Ishikawa (cell line): ENCODE results near the gene TMEM270.

Experiments
- CEBPB ChIP-seq: IDR thresholded peaks from 2 replicates; pipeline ENCODE4 v1.6.1; 2012
- CREB1 ChIP-seq: IDR thresholded peaks from 2 replicates; pipeline ENCODE4 v1.6.1; 2012; ENCODE audit warnings: low read depth
- EGR1 ChIP-seq: IDR thresholded peaks from 2 replicates; pipeline ENCODE4 v1.6.1; 2012
- EP300 ChIP-seq: IDR thresholded peaks from 2 replicates; pipeline ENCODE4 v1.6.1; 2012; ENCODE audit warnings: borderline replicate concordance
- FOXM1 ChIP-seq: IDR thresholded peaks from 2 replicates; pipeline ENCODE4 v1.6.1; 2012; ENCODE audit warnings: low read depth, borderline replicate concordance
- NFIC ChIP-seq: IDR thresholded peaks from 2 replicates; pipeline ENCODE4 v1.6.1; 2012
- RAD21 ChIP-seq: IDR thresholded peaks from 2 replicates; pipeline ENCODE4 v1.6.1; 2012; ENCODE audit warnings: low read depth
- REST ChIP-seq: IDR thresholded peaks from 2 replicates; pipeline ENCODE4 v1.6.1; 2012; ENCODE audit warnings: low read depth, mild to moderate bottlenecking
- TAF1 ChIP-seq: IDR thresholded peaks from 2 replicates; pipeline ENCODE4 v1.6.1; 2012; ENCODE audit warnings: low read depth, mild to moderate bottlenecking
- TCF12 ChIP-seq: IDR thresholded peaks from 2 replicates; pipeline ENCODE4 v1.6.1; 2012; ENCODE audit warnings: low read depth
- TEAD4 ChIP-seq: IDR thresholded peaks from 2 replicates; pipeline ENCODE4 v1.6.1; 2012
- YY1 ChIP-seq: IDR thresholded peaks from 2 replicates; pipeline ENCODE4 v1.6.1; 2012; ENCODE audit warnings: low read depth
- ZBTB7A ChIP-seq: IDR thresholded peaks from 2 replicates; pipeline ENCODE4 v1.6.1; 2012; ENCODE audit warnings: low read depth
- TF ChIP-seq, protein P1 (sequence below): IDR thresholded peaks from 2 replicates; pipeline ENCODE4 v1.6.1; 2012
- TF ChIP-seq, protein P2 (sequence below): IDR thresholded peaks from 2 replicates; pipeline ENCODE4 v1.6.1; 2012

The TMEM270 gene

DNA sequence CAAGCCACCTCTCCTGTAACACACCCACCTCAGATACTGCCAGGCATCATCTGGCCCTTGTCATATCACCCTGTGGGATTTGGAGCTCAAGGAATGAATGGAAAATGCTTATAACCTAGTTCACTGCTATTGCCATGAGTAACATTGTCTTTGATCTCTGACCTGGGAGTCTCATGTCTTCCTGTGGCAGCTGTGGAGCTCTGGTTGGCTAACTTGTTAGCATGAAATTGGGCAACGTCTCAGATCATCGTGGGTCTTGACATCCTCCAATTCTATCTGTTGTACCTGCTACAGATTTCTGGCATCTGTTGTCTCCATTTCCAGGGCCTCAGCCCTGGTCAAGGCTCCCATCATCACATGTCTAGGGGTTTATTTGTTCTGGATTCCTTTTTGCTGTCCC, 2.2 kb upstream of the TMEM270 start:
- TF ChIP-seq TEAD4 = no peak
- no peak for TF ChIP-seq REST

- no peak for TF ChIP-seq ZBTB7A
- no peak for TF ChIP-seq CREB1
- no peak for TF ChIP-seq TAF1
- TF ChIP-seq, protein P1, sequence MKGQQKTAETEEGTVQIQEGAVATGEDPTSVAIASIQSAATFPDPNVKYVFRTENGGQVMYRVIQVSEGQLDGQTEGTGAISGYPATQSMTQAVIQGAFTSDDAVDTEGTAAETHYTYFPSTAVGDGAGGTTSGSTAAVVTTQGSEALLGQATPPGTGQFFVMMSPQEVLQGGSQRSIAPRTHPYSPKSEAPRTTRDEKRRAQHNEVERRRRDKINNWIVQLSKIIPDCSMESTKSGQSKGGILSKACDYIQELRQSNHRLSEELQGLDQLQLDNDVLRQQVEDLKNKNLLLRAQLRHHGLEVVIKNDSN = no peak
- TF ChIP-seq, protein P2, sequence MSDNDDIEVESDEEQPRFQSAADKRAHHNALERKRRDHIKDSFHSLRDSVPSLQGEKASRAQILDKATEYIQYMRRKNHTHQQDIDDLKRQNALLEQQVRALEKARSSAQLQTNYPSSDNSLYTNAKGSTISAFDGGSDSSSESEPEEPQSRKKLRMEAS = no peak
- TF ChIP-seq NFIC = no peak
- no peak for TF ChIP-seq YY1
- TF ChIP-seq REST = no peak
- TF ChIP-seq RAD21 = no peak
- TF ChIP-seq EP300 = no peak
- no peak for TF ChIP-seq TCF12
- no peak for TF ChIP-seq FOXM1
- no peak for TF ChIP-seq TEAD4
Measured at GRCh38 chr7:73861305-73861704, 346 bp downstream of the TMEM270 start.

GRCh38 chr7:73864981-73865711, 4.2 kb downstream of the TMEM270 start:
- TF ChIP-seq ZBTB7A (no peak), NFIC (no peak), RAD21 (no peak), TEAD4 (no peak), TAF1 (no peak), EP300 (no peak), CREB1 (no peak), YY1 (no peak), EGR1 (no peak), TCF12 (no peak)
- TF ChIP-seq, protein P2 = no peak
- TF ChIP-seq, protein P1 = no peak

DNA sequence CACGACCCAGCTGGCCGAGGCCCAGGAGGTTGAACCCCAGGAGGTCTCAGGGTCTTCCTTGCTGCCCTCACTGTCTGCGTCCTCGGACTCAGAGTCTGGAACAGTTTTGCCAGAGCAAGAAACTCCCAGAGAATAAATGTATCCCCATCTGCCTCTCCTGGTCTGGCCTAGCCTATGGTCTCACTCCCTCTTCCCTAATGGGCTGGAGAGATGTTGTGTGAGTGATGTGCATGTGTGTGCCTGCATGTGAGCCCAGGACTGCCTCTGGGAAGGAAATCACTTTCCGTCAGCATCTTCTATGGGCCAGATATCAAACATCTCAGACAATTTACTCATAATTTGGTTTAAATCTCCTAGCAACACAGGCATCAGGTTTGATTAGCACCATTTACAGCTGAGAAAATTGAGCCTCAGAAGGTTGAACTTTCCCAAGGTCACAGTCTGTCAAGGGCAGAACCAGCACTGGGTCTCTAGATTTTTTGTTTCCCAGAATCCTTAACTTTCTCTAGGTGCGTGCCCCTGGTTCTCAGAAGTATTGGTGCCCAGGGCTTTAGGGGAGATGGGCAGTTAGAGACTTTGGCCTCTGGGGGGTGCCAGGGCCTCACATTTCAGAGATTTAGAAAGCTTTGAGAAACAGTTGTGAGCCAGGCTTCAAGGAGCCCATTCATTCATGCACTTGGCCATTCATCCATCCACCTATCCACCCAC, 4.9 kb downstream of the TMEM270 start:
- TF ChIP-seq CREB1 (no peak), NFIC (no peak), RAD21 (peak; percentile 91), FOXM1 (no peak), TCF12 (no peak)

GRCh38 chr7:73866446-73866767, 5.4 kb downstream of the TMEM270 start:
- TF ChIP-seq TEAD4 (no peak), ZBTB7A (no peak), NFIC (no peak), EP300 (no peak), RAD21 (no peak), TCF12 (no peak), EGR1 (no peak), CREB1 (no peak), CEBPB (no peak)
- TF ChIP-seq, protein P2 = no peak
- TF ChIP-seq, protein P1 = no peak
